Measurements from ENCODE around the gene CLASP1. TPM values are rescaled to one million over a fixed set of nuclear protein-coding genes. Genes with fewer than 3 reads are reported as not detected.

CLASP1 gene
- total RNA-seq, 2 experiments from 2014 or later: 33.8 to 72.4 TPM

DNA sequence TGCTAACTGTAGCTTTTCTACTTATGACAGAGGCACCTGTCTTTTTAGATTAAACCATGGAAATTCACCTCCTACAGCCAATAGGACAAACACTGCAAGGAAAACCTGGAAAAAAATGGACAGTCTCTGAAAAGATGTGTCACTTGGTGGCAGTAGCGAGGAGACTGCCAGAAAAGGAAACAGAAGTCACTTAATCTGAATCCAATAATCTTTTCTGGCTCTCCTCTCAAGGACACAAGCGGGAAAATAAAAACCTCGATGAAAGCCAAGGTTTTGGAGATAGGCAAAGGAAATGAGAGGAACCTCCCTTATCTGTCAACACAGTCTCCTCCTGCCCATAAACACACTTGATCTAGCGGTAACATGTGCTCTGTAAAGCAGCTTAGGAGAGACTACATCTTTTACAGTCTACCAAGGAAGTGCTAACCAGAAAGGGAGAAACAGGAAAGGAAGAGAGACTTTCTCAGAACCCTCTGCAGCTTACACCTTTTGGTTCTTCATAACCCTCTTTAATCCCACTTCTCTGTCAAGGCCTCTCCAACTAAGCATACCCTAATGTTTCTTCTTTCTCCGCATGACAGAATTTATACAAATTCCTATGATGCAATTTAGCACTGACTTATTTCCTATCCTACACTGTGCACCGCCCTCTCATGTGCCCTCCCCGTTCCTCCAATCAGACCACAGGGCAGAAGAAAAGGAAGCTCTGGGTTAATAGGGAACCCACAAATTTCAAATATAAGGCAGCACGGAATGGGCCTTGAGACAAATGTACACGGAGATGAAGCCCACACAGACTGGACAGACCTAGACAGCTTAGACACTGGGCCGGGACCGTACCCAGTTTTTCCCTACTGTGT lies 52.8 kb downstream of the CLASP1 start:
- Histone ChIP-seq H4K20me1 (ENCODE audit: insufficient read depth, low read length) (no peaks in the 10 kb centered on the region), H3K9me2 (ENCODE audit: insufficient read depth, low read length) (no peaks in the 10 kb centered on the region), H3K4me3 (ENCODE audit: low read depth, low read length, poor library complexity, severe bottlenecking) (peak overlapping the region; percentile 60), H3K36me3 (ENCODE audit: insufficient read depth, low read length) (no peaks in the 10 kb centered on the region), H3K79me2 (ENCODE audit: insufficient read depth, low read depth, low read length) (peaks cover 56% of the 10 kb centered on the region; the same call in 1 of the 2 replicates), H3K9me3 (ENCODE audit: low read length) (no peaks in the 10 kb centered on the region), H3K4me2 (ENCODE audit: low read length) (peak overlapping the region; percentile 76), H3K27ac (ENCODE audit: low read depth, low read length, poor library complexity, severe bottlenecking) (peak overlapping the region; percentile 85), H2AFZ (ENCODE audit: low read length) (peak overlapping the region; percentile 70; the same call in 1 of the 2 replicates), H3K4me1 (ENCODE audit: insufficient read depth, low read length, poor library complexity, severe bottlenecking) (peaks cover 36% of the 10 kb centered on the region)
- ChIA-PET CTCF (ENCODE audit: unreplicated experiment) (interaction anchor here (0.6 to 0.9 kb wide), 3 partner anchors 21 to 52 kb away, joined by 3 to 4 read pairs (median 3); no protein-coding TSS in a partner anchor), POLR2A (interaction anchor here (0.6 to 2.7 kb wide), 15 partner anchors 9 to 117 kb away, joined by 3 to 24 read pairs (median 4); partner anchors contain the start of gene RNU4ATAC)
- TF ChIP-seq, protein P1, sequence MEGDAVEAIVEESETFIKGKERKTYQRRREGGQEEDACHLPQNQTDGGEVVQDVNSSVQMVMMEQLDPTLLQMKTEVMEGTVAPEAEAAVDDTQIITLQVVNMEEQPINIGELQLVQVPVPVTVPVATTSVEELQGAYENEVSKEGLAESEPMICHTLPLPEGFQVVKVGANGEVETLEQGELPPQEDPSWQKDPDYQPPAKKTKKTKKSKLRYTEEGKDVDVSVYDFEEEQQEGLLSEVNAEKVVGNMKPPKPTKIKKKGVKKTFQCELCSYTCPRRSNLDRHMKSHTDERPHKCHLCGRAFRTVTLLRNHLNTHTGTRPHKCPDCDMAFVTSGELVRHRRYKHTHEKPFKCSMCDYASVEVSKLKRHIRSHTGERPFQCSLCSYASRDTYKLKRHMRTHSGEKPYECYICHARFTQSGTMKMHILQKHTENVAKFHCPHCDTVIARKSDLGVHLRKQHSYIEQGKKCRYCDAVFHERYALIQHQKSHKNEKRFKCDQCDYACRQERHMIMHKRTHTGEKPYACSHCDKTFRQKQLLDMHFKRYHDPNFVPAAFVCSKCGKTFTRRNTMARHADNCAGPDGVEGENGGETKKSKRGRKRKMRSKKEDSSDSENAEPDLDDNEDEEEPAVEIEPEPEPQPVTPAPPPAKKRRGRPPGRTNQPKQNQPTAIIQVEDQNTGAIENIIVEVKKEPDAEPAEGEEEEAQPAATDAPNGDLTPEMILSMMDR (conservative IDR thresholded peaks at IDR 0.05; ENCODE audit: low read length): peak; percentile 84
- TF ChIP-seq EZH2phosphoT487 (IDR thresholded peaks at IDR 0.05; ENCODE audit: borderline replicate concordance, low read depth, low read length): no peak
- DNase-seq (ENCODE audit: low spot score): peak; percentile 80
- intact Hi-C loops (cut with micrococcal nuclease; ENCODE audit: unreplicated experiment): loop anchor here (1.0 to 2.0 kb wide), 3 partner anchors 52 to 122 kb away; partner anchors contain the start of genes CLASP1 and RNU4ATAC
- TSS peak; percentile 71 for BruUV-seq (replicated peaks)

DNA sequence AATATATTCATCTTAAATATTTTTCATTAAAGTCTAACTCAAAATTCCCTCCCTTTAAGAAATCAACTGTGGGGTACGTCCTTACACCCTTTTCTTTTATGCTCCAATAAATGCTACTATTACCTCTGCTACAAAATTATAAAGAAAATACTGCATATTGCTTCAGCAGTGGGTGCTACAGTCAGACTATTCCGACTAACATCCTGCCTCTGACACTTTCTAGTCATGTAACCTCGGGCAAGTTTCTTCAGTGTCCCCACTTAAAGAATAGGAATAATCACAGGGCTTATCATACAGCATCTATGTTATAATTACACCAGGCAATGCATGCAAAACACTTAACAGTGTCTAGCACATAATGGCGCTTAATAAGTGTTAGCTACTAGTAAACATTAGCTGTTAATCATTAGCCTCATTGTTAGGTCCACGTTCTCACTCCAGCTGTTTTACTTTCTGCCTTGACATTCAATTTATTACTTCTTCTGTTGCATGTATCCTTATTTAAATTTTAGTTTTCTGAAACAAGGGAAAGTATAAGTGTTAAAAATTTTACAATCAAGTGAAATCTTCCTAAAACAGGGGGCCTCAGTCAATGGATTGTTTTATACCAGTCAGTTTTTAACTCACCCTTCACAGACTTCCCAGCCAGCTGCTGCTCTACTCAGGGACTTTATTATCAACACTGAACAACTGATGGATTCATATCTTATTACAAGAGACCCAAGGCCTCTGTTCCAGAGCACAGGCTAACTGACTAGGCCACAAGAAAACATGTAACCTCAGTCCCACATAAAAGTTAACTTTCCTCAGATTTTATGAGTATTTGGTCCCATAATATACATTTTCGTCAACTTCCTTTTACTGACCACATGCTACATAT lies 54.0 kb downstream of the CLASP1 start:
- Histone ChIP-seq H2AFZ (ENCODE audit: low read length) (no peak overlapping the region), H3K9me2 (ENCODE audit: insufficient read depth, low read length) (no peaks in the 10 kb centered on the region), H3K9me3 (ENCODE audit: low read length) (no peaks in the 10 kb centered on the region), H3K27ac (ENCODE audit: low read depth, low read length, poor library complexity, severe bottlenecking) (peak overlapping the region; percentile 85), H3K36me3 (ENCODE audit: insufficient read depth, low read length) (no peaks in the 10 kb centered on the region), H3K4me3 (ENCODE audit: low read depth, low read length, poor library complexity, severe bottlenecking) (no peak overlapping the region), H3K4me1 (ENCODE audit: insufficient read depth, low read length, poor library complexity, severe bottlenecking) (peaks cover 36% of the 10 kb centered on the region), H3K79me2 (ENCODE audit: insufficient read depth, low read depth, low read length) (peaks cover 50% of the 10 kb centered on the region; the same call in 1 of the 2 replicates), H3K4me2 (ENCODE audit: low read length) (peak overlapping the region; percentile 76), H4K20me1 (ENCODE audit: insufficient read depth, low read length) (no peaks in the 10 kb centered on the region)
- intact Hi-C loops (cut with micrococcal nuclease; ENCODE audit: unreplicated experiment): no loop called here
- BruUV-seq (replicated peaks): no TSS peak
- TF ChIP-seq, protein P1 (conservative IDR thresholded peaks at IDR 0.05; ENCODE audit: low read length): no peak
- no peak for TF ChIP-seq EZH2phosphoT487 (IDR thresholded peaks at IDR 0.05; ENCODE audit: borderline replicate concordance, low read depth, low read length)
- CTCF ChIA-PET (ENCODE audit: unreplicated experiment): no interaction called here
- DNase-seq (ENCODE audit: low spot score): no peak
- POLR2A ChIA-PET: interaction anchor here (0.7 to 2.7 kb wide), 8 partner anchors 9 to 72 kb away, joined by 3 to 24 read pairs (median 3); partner anchors contain the start of gene RNU4ATAC
